ENCODE data around the gene ADGRF1. TPM values are rescaled to one million over a fixed set of nuclear protein-coding genes. Genes with fewer than 3 reads are reported as not detected.

ADGRF1 gene
- polyA plus RNA-seq, 1 experiment, result not detected

GRCh38 chr6:46949632-46950280 is 92.4 kb downstream of the ADGRF1 start:
- no peak for DNase-seq (ENCODE audit: low read depth)
- no peak for TF ChIP-seq CTCF (IDR thresholded peaks at IDR 0.05; ENCODE audit: insufficient read depth, low read depth, low read length)
- ChIA-PET CTCF (no interaction called here), POLR2A (no interaction called here)
- Histone ChIP-seq H3K27me3 (ENCODE audit: control insufficient read depth, insufficient read depth, low read length) (no peaks in the 10 kb centered on the region), H3K36me3 (ENCODE audit: control insufficient read depth, insufficient read depth, low read length) (no peaks in the 10 kb centered on the region), H3K4me3 (ENCODE audit: low read depth, low read length) (no peak overlapping the region)

DNA sequence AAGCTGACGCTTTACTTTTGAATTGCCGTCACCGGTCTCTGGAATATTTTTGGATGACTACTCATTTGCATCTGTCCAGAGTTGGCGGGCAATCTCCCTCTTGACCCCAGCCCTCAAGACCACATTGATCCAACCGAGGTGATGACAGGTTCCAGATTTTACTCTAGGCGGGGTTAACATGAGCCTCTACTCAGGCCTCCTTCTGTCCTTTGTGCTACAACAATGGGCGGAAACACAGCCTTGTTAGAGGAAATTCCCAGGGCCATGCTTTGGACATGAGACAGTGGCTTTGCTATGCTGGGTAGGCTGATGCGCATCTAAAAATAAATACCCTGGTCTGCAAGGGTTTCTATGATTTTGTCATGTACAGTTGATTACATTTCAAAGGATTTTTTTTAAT is 93.4 kb downstream of the ADGRF1 start:
- Histone ChIP-seq H3K4me3 (ENCODE audit: low read depth, low read length) (no peak overlapping the region), H3K27me3 (ENCODE audit: control insufficient read depth, insufficient read depth, low read length) (peaks cover 3% of the 10 kb centered on the region; the same call in 1 of the 2 replicates), H3K36me3 (ENCODE audit: control insufficient read depth, insufficient read depth, low read length) (no peaks in the 10 kb centered on the region)
- no peak for TF ChIP-seq CTCF (IDR thresholded peaks at IDR 0.05; ENCODE audit: insufficient read depth, low read depth, low read length)
- POLR2A ChIA-PET, result no interaction called here
- CTCF ChIA-PET, result no interaction called here
- DNase-seq (ENCODE audit: low read depth), result no peak

Other genes with a start within 250 kb of the ADGRF1 start
- gene MEP1A, start 248.9 kb downstream of the ADGRF1 start, polyA plus RNA-seq (2011; rRNA removed), result not detected in 2 replicates
- not detected in 2 replicates for gene ADGRF5, start 120.4 kb downstream of the ADGRF1 start, polyA plus RNA-seq (2011; rRNA removed)